Effector CD4-positive, alpha-beta T cell (primary cell): ENCODE data around the gene NDUFAF8.
A peak's percentile ranks its signal among the peaks of the same experiment; 100 is the strongest.

ENCODE experiments used
- DNase-seq: peaks from one replicate; pipeline ENCODE4 v3.0.0-alpha.2; 2020

NDUFAF8 gene

DNA sequence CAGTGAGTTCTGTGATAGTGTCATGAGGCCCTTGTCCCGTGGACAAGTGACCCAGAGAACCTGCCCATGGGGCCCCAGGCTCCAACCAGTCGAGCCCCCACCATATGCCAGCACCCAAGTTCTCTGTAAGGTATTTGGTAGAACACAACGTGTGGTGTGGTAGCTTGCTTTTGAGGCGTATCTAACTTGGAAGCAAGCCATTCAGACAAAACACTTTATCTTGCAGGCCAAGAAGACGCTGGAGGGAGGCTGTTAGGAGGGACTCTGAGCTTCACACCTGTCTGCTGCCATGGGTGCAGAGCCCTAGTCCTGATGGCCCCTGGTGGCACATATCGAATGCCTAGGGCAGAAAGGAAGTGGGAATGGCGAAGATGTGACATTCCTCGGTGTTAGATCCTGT is 1.6 kb downstream of the NDUFAF8 start:
- DNase-seq: no peak

- DNase-seq: no peak
Observed at GRCh38 chr17:81241203-81241602, 2.1 kb downstream of the NDUFAF8 start.

- peak; percentile 52 for DNase-seq
Observed at GRCh38 chr17:81241648-81242420, 2.7 kb downstream of the NDUFAF8 start.

DNA sequence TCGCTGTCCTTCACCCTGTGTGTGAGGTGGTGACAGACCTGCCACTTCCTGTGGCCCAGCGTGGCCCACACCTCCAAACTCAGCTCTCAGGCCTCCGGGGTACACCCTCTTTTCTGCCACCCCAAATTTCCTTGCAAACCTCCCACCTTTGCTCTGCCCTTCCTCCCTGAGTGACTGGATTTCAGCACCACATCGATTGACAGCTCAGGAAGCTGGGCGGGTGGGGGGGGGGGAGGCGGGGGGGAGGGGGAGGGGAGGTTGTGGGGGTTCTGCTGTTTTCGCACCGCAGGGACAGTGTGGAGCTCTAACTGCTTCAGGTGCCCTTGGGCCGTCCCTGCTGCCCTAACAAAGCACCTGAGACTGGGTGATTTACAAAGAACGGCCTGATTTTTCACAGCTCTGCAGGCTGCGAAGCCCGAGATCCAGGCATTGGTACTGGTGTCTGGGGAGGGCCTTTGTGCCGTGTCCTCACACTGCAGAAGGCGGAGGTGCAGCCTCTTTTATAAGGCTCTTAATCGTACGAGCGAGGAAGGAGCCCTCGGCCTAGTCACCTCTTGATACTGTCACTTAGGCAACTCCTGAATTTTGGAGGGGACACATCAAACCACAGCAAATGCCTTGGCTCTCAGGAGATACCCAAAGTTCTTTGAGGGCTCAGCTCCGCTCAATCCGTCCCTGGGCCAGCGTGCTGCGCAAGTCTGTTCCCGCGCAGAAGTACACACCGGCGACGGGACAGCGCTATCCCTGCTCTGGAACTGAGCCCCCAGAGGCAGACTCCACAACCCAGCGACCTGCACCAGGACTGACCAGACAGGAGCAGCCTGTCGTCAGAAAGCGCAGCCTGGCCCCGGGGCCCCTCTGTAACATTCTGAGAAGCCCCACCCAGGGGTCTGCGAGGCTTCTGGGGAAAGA is 3.6 kb downstream of the NDUFAF8 start:
- DNase-seq: no peak

DNA sequence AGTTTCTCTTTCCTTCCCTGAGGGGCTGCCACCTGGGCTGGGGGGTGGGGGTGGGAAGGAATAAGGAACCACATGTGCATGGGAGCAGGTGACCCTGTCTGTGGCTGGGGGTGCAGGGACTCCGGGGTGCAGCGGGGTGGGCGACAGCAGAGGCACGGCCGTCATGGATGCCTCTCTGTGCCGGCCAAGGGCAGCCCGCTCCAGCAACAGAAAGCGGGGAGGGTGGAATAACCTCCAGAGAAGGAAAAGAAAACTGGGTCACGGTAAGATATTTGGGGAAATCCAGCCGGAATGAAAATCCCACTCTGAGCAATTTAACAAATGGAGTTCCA is 4.2 kb downstream of the NDUFAF8 start:
- DNase-seq: no peak

GRCh38 chr17:81244358-81245023 is 5.4 kb downstream of the NDUFAF8 start:
- DNase-seq: no peak

- DNase-seq: no peak
Observed at GRCh38 chr17:81245024-81245664, 6.0 kb downstream of the NDUFAF8 start.

- DNase-seq: no peak
Observed at GRCh38 chr17:81245665-81246342, 6.7 kb downstream of the NDUFAF8 start.

DNA sequence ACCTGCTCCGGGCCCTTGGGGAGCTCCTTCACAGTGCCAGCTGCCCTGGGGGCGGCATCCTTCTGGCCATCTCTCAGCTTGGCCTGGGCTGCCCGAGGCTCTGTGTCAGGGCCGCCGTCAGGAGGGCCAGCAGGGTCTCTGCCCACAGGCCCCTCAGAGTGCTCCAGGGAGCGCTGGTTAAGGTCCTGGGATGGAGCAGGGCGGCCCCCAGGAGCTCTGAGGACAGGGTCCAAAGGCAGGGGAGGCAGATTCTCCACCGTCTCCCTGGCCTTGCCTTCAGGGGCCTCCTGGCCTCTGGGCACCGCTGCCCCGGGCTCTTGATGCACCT is 7.2 kb downstream of the NDUFAF8 start:
- DNase-seq: no peak

- DNase-seq: no peak
Observed at GRCh38 chr17:81246679-81247338, 7.7 kb downstream of the NDUFAF8 start.

- DNase-seq: no peak
Observed at GRCh38 chr17:81247339-81247990, 8.3 kb downstream of the NDUFAF8 start.

GRCh38 chr17:81248649-81249048 is 9.5 kb downstream of the NDUFAF8 start:
- no peak for DNase-seq

- no peak for DNase-seq
Observed at GRCh38 chr17:81249223-81250040, 10.3 kb downstream of the NDUFAF8 start.

DNA sequence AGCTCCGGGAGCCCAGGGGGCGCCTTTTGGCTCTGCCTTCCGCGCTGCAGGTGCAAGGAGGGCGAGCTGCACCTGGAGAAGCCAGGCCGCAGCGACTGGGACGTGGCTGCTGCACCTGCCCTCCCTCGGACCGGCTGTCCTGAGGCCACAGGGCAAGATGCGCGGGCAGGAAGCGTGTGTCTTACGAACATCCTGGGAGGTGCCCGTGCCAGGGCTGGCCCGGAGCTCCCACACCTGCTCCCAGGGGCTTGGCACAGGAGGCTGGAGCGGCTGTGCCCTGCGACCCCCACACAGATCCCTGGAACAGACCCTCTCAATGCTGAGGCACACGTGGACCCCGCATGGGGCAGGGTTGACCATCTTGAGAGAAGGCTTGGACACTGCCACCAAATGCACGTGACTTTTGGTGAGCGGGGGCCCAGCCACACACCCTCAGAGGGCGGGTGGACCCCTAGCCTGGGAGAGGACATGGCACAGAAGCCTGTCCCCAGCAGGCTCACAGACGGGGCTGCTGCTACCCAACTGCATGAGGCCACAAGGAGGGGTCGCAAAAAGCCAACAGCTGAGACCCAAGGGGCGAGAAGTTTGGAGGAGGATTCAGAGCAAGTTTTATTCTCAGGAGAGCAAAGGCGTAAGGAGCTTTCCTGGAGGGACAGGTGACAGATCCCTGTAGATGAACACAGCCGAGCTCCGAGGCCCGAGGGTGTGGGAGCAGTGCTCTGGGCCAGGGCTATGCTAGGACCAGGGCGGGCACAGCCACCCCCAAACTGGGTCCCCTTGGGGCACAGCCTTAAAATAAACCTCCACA is 11.4 kb downstream of the NDUFAF8 start:
- no peak for DNase-seq

GRCh38 chr17:81251094-81251708 is 12.1 kb downstream of the NDUFAF8 start:
- no peak for DNase-seq

DNA sequence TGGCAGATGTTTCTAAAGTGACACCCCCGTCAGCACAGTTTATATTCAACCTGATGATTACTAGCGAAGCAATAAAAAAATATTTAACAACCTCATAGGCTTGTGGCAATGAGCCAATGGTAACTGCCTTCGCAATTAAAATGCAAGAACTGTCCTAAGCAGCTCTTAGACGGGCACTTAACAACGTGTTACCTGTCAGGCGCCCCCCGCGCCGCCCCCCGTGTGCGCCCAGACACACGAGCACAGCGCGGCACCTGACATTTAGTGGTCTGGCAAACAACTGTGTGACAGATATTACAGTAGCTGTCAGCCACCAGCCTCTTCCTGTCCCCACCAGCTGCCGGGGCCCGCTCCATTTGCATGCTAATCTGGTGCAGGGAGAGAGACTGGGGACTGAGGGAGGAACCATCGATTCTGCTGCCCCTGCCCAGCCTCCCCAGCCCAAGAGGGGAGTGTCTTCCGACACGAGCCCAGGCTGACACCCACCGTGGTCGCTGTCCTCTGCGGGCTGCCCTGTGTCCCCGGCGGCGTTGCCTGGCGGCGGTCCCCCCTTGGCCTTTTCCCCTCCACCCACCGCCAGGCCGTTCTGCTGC is 12.7 kb downstream of the NDUFAF8 start:
- no peak for DNase-seq

DNA sequence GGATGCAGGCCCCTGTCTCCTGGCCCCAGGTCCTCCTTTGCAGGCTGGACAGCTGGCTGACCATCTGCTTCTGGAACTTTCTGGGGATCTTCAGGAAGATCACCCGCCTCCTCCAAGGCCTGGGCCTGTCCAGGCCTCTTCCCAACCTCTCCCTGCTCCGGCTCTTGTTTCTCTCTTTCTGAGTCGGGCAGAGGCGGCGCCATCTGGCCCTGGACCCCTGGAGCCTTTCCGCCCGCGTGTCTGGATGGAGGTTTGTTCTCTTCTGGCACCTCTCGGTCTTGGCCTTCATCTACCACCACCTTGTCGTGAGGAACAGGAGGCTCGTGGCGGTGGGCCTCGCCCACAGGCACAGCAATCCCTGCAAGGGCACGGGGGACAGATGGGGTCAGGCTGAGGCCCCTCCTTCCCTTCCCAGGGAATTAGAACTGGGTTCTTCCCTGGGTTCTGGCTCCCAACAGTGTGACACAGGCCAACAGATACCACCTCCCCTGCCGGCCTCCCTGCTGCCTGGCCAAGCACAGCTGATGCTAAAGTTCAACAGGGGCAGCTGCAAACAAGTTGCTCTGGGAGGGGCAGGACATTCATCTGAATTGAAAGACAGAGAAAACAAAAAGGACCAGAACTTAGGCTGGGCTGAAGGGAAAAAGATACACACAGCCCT is 13.3 kb downstream of the NDUFAF8 start:
- DNase-seq: no peak

- no peak for DNase-seq
Observed at GRCh38 chr17:81252987-81253329, 13.8 kb downstream of the NDUFAF8 start.
